Measurements from ENCODE around the gene CHPT1. TPM values are rescaled to one million over a fixed set of nuclear protein-coding genes. Genes with fewer than 3 reads are reported as not detected.

CHPT1 gene
- total RNA-seq, 2 donors from 2014 or later = 62.0 to 74.2 TPM

DNA sequence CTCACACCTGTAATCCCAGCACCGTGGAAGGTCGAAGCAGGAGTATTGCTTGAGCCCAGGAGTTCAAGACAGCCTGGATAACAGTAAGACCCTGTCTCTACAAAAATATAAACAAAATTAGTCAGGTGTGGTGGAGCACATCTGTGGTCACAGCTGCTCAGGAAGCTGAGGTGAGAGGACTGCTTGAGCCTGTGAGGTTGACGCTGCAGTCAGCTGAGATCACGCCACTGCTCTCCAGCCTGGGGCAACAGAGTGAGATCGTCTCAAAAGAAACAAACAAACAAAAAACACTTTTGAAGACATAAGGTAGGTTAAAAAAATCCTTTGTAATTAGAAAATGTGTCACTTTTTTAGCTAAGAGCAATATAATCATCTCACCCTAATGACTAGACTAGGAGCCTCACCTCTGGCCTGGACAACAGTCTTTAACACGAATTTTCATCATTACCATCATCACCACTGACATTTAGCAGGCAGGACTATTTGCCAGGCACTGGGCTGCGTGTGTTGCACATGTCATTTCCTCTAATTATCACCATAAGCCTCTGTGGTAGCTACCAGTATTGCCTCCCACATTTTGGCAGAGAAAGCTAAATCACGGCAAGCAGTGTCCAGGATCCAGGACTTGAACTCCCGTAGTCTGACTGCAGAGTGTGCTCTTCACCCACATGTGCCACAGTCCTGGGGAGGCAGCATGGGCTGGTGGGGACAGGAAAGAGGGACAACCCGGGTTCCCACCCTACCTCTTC, 46.5 kb downstream of the CHPT1 start:
- Histone ChIP-seq H3K36me3 (replicated peaks in 1 of 2; ENCODE audit: insufficient read depth in 1 of 2, low read depth in 2 of 2) (peaks cover 0 to 2% of the 10 kb centered on the region in 2 donors), H3K9me3 (no peaks in the 10 kb centered on the region), H3K4me1 (peaks cover 16% of the 10 kb centered on the region), H3K27me3 (no peaks in the 10 kb centered on the region), H3K4me3 (no peak overlapping the region), H3K27ac (no peak overlapping the region)
- peak in 1 of 4 donors; percentile 11 for DNase-seq
- WGBS, 2 donors = 76 to 79% methylated on average over 10 of the region's 10 CpGs
- intact Hi-C loops (cut with DNase I) = no loop called here
- TF ChIP-seq POLR2A (IDR thresholded peaks at IDR 0.05) = no peak
- TF ChIP-seq, protein P1, sequence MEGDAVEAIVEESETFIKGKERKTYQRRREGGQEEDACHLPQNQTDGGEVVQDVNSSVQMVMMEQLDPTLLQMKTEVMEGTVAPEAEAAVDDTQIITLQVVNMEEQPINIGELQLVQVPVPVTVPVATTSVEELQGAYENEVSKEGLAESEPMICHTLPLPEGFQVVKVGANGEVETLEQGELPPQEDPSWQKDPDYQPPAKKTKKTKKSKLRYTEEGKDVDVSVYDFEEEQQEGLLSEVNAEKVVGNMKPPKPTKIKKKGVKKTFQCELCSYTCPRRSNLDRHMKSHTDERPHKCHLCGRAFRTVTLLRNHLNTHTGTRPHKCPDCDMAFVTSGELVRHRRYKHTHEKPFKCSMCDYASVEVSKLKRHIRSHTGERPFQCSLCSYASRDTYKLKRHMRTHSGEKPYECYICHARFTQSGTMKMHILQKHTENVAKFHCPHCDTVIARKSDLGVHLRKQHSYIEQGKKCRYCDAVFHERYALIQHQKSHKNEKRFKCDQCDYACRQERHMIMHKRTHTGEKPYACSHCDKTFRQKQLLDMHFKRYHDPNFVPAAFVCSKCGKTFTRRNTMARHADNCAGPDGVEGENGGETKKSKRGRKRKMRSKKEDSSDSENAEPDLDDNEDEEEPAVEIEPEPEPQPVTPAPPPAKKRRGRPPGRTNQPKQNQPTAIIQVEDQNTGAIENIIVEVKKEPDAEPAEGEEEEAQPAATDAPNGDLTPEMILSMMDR (IDR thresholded peaks at IDR 0.05) = peak in 1 of 7 experiments; percentile 17
- ATAC-seq = no peak

DNA sequence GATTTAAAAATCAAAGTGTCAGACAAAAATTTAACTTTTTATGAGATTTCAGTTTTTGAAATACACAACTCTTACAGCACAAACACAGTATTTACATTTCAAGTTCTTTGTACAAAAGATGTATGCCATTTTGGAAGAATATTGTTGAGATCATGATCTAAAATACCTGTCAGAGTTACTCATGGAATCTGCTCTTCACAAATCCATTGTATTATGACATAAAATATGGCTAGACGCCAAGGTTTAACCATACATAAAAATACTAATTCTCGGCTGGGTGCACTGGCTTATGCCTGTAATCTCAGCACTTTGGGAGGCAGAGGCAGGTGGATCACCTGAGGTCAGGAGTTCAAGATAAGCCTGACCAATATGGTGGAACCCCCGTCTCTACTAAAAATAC, 48.0 kb downstream of the CHPT1 start:
- DNase-seq = no peak
- Histone ChIP-seq H3K4me1 (peaks cover 24% of the 10 kb centered on the region), H3K4me3 (no peak overlapping the region), H3K27ac (no peak overlapping the region), H3K36me3 (replicated peaks in 1 of 2; ENCODE audit: insufficient read depth in 1 of 2, low read depth in 2 of 2) (peaks cover 0 to 2% of the 10 kb centered on the region in 2 donors), H3K9me3 (no peaks in the 10 kb centered on the region), H3K27me3 (no peaks in the 10 kb centered on the region)
- TF ChIP-seq, protein P1 (IDR thresholded peaks at IDR 0.05) = no peak
- no peak for TF ChIP-seq POLR2A (IDR thresholded peaks at IDR 0.05)
- no peak for ATAC-seq
- intact Hi-C loops (cut with DNase I) = no loop called here
- 62 to 85% methylated on average over 2 to 3 of the region's 3 CpGs for WGBS, 2 donors

DNA sequence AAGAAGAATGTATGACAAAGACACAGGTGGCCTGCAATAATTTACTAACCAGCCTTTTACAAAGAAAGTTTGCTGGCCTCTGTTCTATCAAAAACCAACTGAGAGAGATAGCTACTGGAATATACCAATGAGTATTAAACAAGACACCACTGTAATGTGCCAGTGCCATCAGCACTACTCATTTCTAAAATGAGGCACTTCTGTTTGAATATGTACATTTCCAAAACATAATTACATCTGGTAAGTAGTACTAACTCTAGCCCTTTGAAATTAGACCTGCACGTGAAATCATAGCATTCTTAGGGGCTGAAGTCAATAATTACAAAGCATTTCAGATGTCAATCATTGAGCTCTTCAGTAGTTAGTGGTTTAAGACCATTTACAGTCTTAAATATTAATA, 48.8 kb downstream of the CHPT1 start:
- TF ChIP-seq, protein P1 (IDR thresholded peaks at IDR 0.05) = no peak
- TF ChIP-seq POLR2A (IDR thresholded peaks at IDR 0.05) = no peak
- peaks cover 0 to 2% of the 10 kb centered on the region in 2 donors for H3K36me3 ChIP-seq (replicated peaks in 1 of 2; ENCODE audit: insufficient read depth in 1 of 2, low read depth in 2 of 2)
- 39 to 48% methylated on average over 1 of the region's 1 CpG for WGBS, 2 donors

DNA sequence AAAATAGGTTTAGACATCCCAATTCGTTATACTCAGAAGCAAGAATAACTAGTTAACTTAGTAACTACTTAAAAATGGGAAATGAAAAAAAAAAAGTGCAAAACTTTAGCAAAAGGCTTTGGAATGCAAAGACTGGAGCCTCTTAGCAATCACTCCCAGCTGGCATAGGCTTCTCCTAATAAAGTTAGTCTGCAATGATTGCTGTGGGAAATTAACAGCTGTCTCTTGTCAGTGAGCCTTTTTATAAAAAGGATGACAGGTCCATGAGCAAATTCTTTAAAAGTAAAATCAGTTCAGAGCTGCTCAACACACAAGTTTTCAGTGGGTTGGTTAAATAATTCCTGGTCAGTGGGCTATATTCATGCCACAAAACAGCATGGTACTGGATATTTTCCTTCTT, 49.2 kb downstream of the CHPT1 start:
- intact Hi-C loops (cut with DNase I) = no loop called here

More for the DNA sequence above, 48.8 kb downstream of the CHPT1 start:
- Histone ChIP-seq H3K27me3 (no peaks in the 10 kb centered on the region), H3K9me3 (no peaks in the 10 kb centered on the region), H3K4me1 (peaks cover 24% of the 10 kb centered on the region), H3K27ac (peak overlapping the region in 2 of 4 donors; percentile 11 to 31), H3K4me3 (no peak overlapping the region)
- DNase-seq (no peak), ATAC-seq (peak; percentile 13)
- intact Hi-C loops (cut with DNase I) = no loop called here

More for the DNA sequence above, 49.2 kb downstream of the CHPT1 start:
- no peaks in the 10 kb centered on the region for H3K9me3 ChIP-seq
- H3K4me1 ChIP-seq = peaks cover 24% of the 10 kb centered on the region
- peaks cover 0 to 2% of the 10 kb centered on the region in 2 donors for H3K36me3 ChIP-seq (replicated peaks in 1 of 2; ENCODE audit: insufficient read depth in 1 of 2, low read depth in 2 of 2)
- ATAC-seq (peak; percentile 85), DNase-seq (peak; percentile 27 to 70 (median 34))
- WGBS, 2 donors = 41 to 51% methylated on average over 1 of the region's 1 CpG
- no peaks in the 10 kb centered on the region for H3K27me3 ChIP-seq
- peak overlapping the region in 2 of 4 donors; percentile 11 to 31 for H3K27ac ChIP-seq
- TF ChIP-seq POLR2A (IDR thresholded peaks at IDR 0.05) = no peak
- TF ChIP-seq, protein P1 (IDR thresholded peaks at IDR 0.05) = no peak
- no peak overlapping the region for H3K4me3 ChIP-seq
